ENCODE results near the gene GPANK1. TPM values are rescaled to one million over a fixed set of nuclear protein-coding genes. Genes with fewer than 3 reads are reported as not detected.

The GPANK1 gene
- polyA plus RNA-seq, 4 donors, result 14.8 to 30.2 (median 21.7) TPM

GRCh38 chr6:31663126-31663960, 1.5 kb downstream of the GPANK1 start:
- no peak for FAIRE-seq
- H3K27ac ChIP-seq (ENCODE audit: low read depth in 1 of 3, low read length in 2 of 3), result peak overlapping the region; percentile 79 to 97 (median 94)
- no peaks in the 10 kb centered on the region for H3K27me3 ChIP-seq (ENCODE audit: control insufficient read depth in 3 of 3, insufficient read depth in 3 of 3, low read length in 3 of 3)
- peak; percentile 57 to 81 for DNase-seq
- peaks cover 2 to 52% (median 8%) of the 10 kb centered on the region in 3 donors for H3K36me3 ChIP-seq (ENCODE audit: control insufficient read depth in 3 of 3, insufficient read depth in 2 of 3, low read depth in 1 of 3, low read length in 3 of 3)
- H3K9me3 ChIP-seq (ENCODE audit: control insufficient read depth in 2 of 2, insufficient read depth in 1 of 2, low read depth in 1 of 2, low read length in 1 of 2), result no peaks in the 10 kb centered on the region
- peaks cover 3 to 54% (median 14%) of the 10 kb centered on the region in 3 donors for H3K4me1 ChIP-seq (ENCODE audit: control insufficient read depth in 3 of 3, insufficient read depth in 2 of 3, low read depth in 1 of 3, low read length in 2 of 3)
- peak overlapping the region in 2 of 3 donors; percentile 61 to 85 for H3K4me3 ChIP-seq (ENCODE audit: low read depth in 1 of 3, low read length in 3 of 3)
- WGBS, 3 donors, result 14 to 43% (median 41%) methylated on average over 8 to 9 of the region's 9 CpGs

GRCh38 chr6:31662124-31662723, 2.6 kb downstream of the GPANK1 start:
- no peak for DNase-seq
- peaks cover 3 to 57% (median 18%) of the 10 kb centered on the region in 3 donors for H3K4me1 ChIP-seq (ENCODE audit: control insufficient read depth in 3 of 3, insufficient read depth in 2 of 3, low read depth in 1 of 3, low read length in 2 of 3)
- peaks cover 2 to 55% (median 5%) of the 10 kb centered on the region in 3 donors for H3K36me3 ChIP-seq (ENCODE audit: control insufficient read depth in 3 of 3, insufficient read depth in 2 of 3, low read depth in 1 of 3, low read length in 3 of 3)
- 84 to 87% (median 85%) methylated on average over 12 of the region's 12 CpGs for WGBS, 3 donors
- H3K27me3 ChIP-seq (ENCODE audit: control insufficient read depth in 3 of 3, insufficient read depth in 3 of 3, low read length in 3 of 3), result no peaks in the 10 kb centered on the region
- no peaks in the 10 kb centered on the region for H3K9me3 ChIP-seq (ENCODE audit: control insufficient read depth in 2 of 2, insufficient read depth in 1 of 2, low read depth in 1 of 2, low read length in 1 of 2)
- peak overlapping the region in 2 of 3 donors; percentile 9 to 61 for H3K4me3 ChIP-seq (ENCODE audit: low read depth in 1 of 3, low read length in 3 of 3)
- no peak for FAIRE-seq
- peak overlapping the region; percentile 24 to 94 (median 27) for H3K27ac ChIP-seq (ENCODE audit: low read depth in 1 of 3, low read length in 2 of 3)

GRCh38 chr6:31661262-31662123, 3.3 kb downstream of the GPANK1 start:
- Histone ChIP-seq H3K9me3 (ENCODE audit: control insufficient read depth in 2 of 2, insufficient read depth in 1 of 2, low read depth in 1 of 2, low read length in 1 of 2) (no peaks in the 10 kb centered on the region), H3K36me3 (ENCODE audit: control insufficient read depth in 3 of 3, insufficient read depth in 2 of 3, low read depth in 1 of 3, low read length in 3 of 3) (peaks cover 2 to 53% (median 5%) of the 10 kb centered on the region in 3 donors), H3K27me3 (ENCODE audit: control insufficient read depth in 3 of 3, insufficient read depth in 3 of 3, low read length in 3 of 3) (no peaks in the 10 kb centered on the region), H3K4me1 (ENCODE audit: control insufficient read depth in 3 of 3, insufficient read depth in 2 of 3, low read depth in 1 of 3, low read length in 2 of 3) (peaks cover 3 to 51% (median 15%) of the 10 kb centered on the region in 3 donors), H3K27ac (ENCODE audit: low read depth in 1 of 3, low read length in 2 of 3) (peak overlapping the region; percentile 69 to 96 (median 88)), H3K4me3 (ENCODE audit: low read depth in 1 of 3, low read length in 3 of 3) (peak overlapping the region in 2 of 3 donors; percentile 66 to 90)
- peak in 1 of 2 donors; percentile 43 for DNase-seq
- no peak for FAIRE-seq
- 46 to 70% (median 63%) methylated on average over 12 of the region's 12 CpGs for WGBS, 3 donors

DNA sequence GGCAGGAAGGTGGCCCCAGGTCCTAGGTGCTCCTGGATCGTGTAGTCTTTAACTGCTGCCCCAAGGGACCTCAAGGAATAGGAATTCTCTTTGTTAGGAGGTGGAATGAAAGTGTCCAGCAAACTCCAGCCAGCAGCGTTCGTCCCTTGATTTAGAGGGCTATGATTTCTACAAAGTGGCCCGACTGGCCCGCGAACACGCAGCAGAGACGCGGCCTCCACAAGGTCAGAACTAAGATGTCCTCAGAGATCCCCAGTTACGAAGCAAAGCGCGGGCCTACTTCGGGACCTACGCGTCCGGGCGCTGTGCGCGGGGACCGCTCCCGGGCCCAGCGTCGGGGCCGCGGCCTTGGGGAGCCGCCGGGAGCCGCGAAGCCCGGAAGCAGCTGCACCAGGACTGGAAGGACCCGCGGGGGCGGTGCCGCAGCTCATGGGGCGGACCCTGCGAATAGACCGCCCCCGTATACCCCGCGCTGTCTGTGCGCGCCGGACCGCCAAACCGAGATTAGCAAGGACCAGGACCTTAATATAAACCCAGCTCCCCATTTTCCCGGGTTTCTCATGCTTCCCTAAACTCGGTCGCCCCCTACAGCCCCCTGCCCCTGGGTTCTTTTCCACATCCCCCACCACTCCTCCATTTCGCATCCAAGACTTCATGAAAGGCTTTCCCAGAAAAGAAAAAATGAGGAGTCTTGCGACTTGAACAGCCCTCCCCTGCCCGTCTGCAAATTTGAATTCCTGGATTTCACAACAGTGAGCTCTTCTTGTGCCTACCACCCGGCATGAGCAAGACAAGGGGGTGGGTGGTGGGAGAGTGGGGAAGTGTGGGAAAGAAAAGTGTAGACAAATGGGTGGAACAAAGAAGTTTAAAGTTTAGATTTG, 4.2 kb downstream of the GPANK1 start, which contains the start of gene C6orf47:
C6orf47 (minus strand) TSS at position 398 of the 881 bp plus-strand sequence. CDS start 831 bp downstream, outside the sequence.
- Histone ChIP-seq H3K4me1 (ENCODE audit: control insufficient read depth in 3 of 3, insufficient read depth in 2 of 3, low read depth in 1 of 3, low read length in 2 of 3) (peaks cover 8 to 53% (median 18%) of the 10 kb centered on the region in 3 donors), H3K9me3 (ENCODE audit: control insufficient read depth in 2 of 2, insufficient read depth in 1 of 2, low read depth in 1 of 2, low read length in 1 of 2) (no peaks in the 10 kb centered on the region), H3K36me3 (ENCODE audit: control insufficient read depth in 3 of 3, insufficient read depth in 2 of 3, low read depth in 1 of 3, low read length in 3 of 3) (peaks cover 2 to 56% (median 5%) of the 10 kb centered on the region in 3 donors), H3K27me3 (ENCODE audit: control insufficient read depth in 3 of 3, insufficient read depth in 3 of 3, low read length in 3 of 3) (no peaks in the 10 kb centered on the region), H3K27ac (ENCODE audit: low read depth in 1 of 3, low read length in 2 of 3) (peak within 1 kb of the TSS; percentile 69 to 96 (median 88)), H3K4me3 (ENCODE audit: low read depth in 1 of 3, low read length in 3 of 3) (peak within 1 kb of the TSS; percentile 66 to 90 (median 72))
- FAIRE-seq (no peak), DNase-seq (peak; percentile 85 to 91)
- WGBS, 3 donors, result 0 to 1% (median 1%) methylated on average over 45 to 52 of the region's 52 CpGs

- no peak for FAIRE-seq
Observed at GRCh38 chr6:31659649-31660380, 5.0 kb downstream of the GPANK1 start.

GRCh38 chr6:31658983-31659648, 5.7 kb downstream of the GPANK1 start:
- DNase-seq (no peak), FAIRE-seq (no peak)
- Histone ChIP-seq H3K4me1 (ENCODE audit: control insufficient read depth in 3 of 3, insufficient read depth in 2 of 3, low read depth in 1 of 3, low read length in 2 of 3) (peaks cover 8 to 65% (median 19%) of the 10 kb centered on the region in 3 donors), H3K36me3 (ENCODE audit: control insufficient read depth in 3 of 3, insufficient read depth in 2 of 3, low read depth in 1 of 3, low read length in 3 of 3) (peaks cover 2 to 55% (median 5%) of the 10 kb centered on the region in 3 donors), H3K9me3 (ENCODE audit: control insufficient read depth in 2 of 2, insufficient read depth in 1 of 2, low read depth in 1 of 2, low read length in 1 of 2) (no peaks in the 10 kb centered on the region), H3K27ac (ENCODE audit: low read depth in 1 of 3, low read length in 2 of 3) (peak overlapping the region in 1 of 3 donors; percentile 96), H3K27me3 (ENCODE audit: control insufficient read depth in 3 of 3, insufficient read depth in 3 of 3, low read length in 3 of 3) (no peaks in the 10 kb centered on the region), H3K4me3 (ENCODE audit: low read depth in 1 of 3, low read length in 3 of 3) (peak overlapping the region; percentile 66 to 90 (median 72))
- 53 to 81% (median 74%) methylated on average over 13 of the region's 13 CpGs for WGBS, 3 donors

More at GRCh38 chr6:31659649-31660380, 5.0 kb downstream of the GPANK1 start:
- 5 to 22% (median 5%) methylated on average over 13 of the region's 13 CpGs for WGBS, 3 donors
- Histone ChIP-seq H3K27me3 (ENCODE audit: control insufficient read depth in 3 of 3, insufficient read depth in 3 of 3, low read length in 3 of 3) (no peaks in the 10 kb centered on the region), H3K9me3 (ENCODE audit: control insufficient read depth in 2 of 2, insufficient read depth in 1 of 2, low read depth in 1 of 2, low read length in 1 of 2) (no peaks in the 10 kb centered on the region), H3K4me3 (ENCODE audit: low read depth in 1 of 3, low read length in 3 of 3) (peak overlapping the region; percentile 66 to 90 (median 72)), H3K36me3 (ENCODE audit: control insufficient read depth in 3 of 3, insufficient read depth in 2 of 3, low read depth in 1 of 3, low read length in 3 of 3) (peaks cover 2 to 57% (median 5%) of the 10 kb centered on the region in 3 donors), H3K4me1 (ENCODE audit: control insufficient read depth in 3 of 3, insufficient read depth in 2 of 3, low read depth in 1 of 3, low read length in 2 of 3) (peaks cover 8 to 61% (median 19%) of the 10 kb centered on the region in 3 donors), H3K27ac (ENCODE audit: low read depth in 1 of 3, low read length in 2 of 3) (peak overlapping the region; percentile 68 to 96 (median 88))
- peak; percentile 63 to 82 for DNase-seq

Data from small intestine (tissue), 7 donors.